Endothelial cell of umbilical vein (primary cell): ENCODE measurements around the gene GLRX5. TPM values are rescaled to one million over a fixed set of nuclear protein-coding genes. Genes with fewer than 3 reads are reported as not detected.

ENCODE experiments used
- BruUV-seq: library from RNA; stranded (reverse); fragments of 400-500 nt; replicated peaks from 2 replicates; lab custom pipeline; 2021; lab: Mats Ljungman, UMichigan
- CTCF ChIA-PET: fragments of 300-600, 350-600 bp; sonication (Branson Sonifier 250); formaldehyde crosslinking; loops from one replicate; lab custom pipeline; 2021; ENCODE audit warnings: antibody characterized with exemption, inconsistent platforms; lab: Charles Lee
- POLR2A ChIA-PET: fragments of 300-600, 350-600 bp; sonication (Branson Sonifier 250); formaldehyde crosslinking; loops from one replicate; lab custom pipeline; 2021; ENCODE audit warnings: antibody characterized with exemption, inconsistent platforms; lab: Charles Lee
- DNase-seq: peaks from one replicate; pipeline ENCODE4 v3.0.0-alpha.2; 2011; ENCODE audit warnings: low read depth, low spot score
- FAIRE-seq: peaks from 2 replicates; lab custom pipeline; 2011; peaks lifted over from hg19 to GRCh38; lab: Jason Lieb, UNC
- H2AFZ ChIP-seq: 2 replicates; pipeline ENCODE4 v1.6.0; 2012; ENCODE audit warnings: low read depth, low read length, control low read depth, inconsistent platforms
- H3K27ac ChIP-seq: 2 replicates; pipeline ENCODE4 v1.5.1; 2011; ENCODE audit warnings: low read depth, mild to moderate bottlenecking, control low read depth, low read length, moderate library complexity; ENCODE audit not compliant: insufficient read depth
- H3K27me3 ChIP-seq, 2 experiments: 2 replicates each; pipeline versions ENCODE4 v1.6.0 to v1.6.1; 2011; ENCODE audit warnings: low read length in 2 of 2, mixed read lengths in 1 of 2; ENCODE audit not compliant: control insufficient read depth in 2 of 2, insufficient read depth in 2 of 2
- H3K36me3 ChIP-seq, 2 experiments: 2 replicates in 1 of 2; 3 replicates in 1 of 2; pipeline ENCODE4 v1.5.1; 2011; ENCODE audit warnings: low read length in 2 of 2, mild to moderate bottlenecking in 1 of 2, moderate library complexity in 1 of 2; ENCODE audit not compliant: control insufficient read depth in 2 of 2, insufficient read depth in 2 of 2; ENCODE audit errors: extremely low read depth in 1 of 2
- H3K4me1 ChIP-seq: 3 replicates; pipeline ENCODE4 v1.5.1; 2011; ENCODE audit warnings: mild to moderate bottlenecking, low read length; ENCODE audit not compliant: control insufficient read depth, insufficient read depth; ENCODE audit errors: extremely low read depth
- H3K4me2 ChIP-seq: 2 replicates; pipeline ENCODE4 v1.6.1; 2011; ENCODE audit warnings: low read length, control low read depth, mixed read lengths; ENCODE audit not compliant: insufficient read depth
- H3K4me3 ChIP-seq, 3 experiments: fragments of 200-600 bp in 1 of 3; sonication (generic), shearing (Covaris generic) in 1 of 3; replicated peaks in 1 of 3; 2 replicates each; pipeline ENCODE4 v1.5.1; 2011 to 2016; ENCODE audit warnings: control low read depth in 3 of 3, low read length in 3 of 3, mild to moderate bottlenecking in 2 of 3, inconsistent platforms in 1 of 3, low read depth in 1 of 3, moderate library complexity in 1 of 3; ENCODE audit not compliant: insufficient read depth in 1 of 3
- H3K79me2 ChIP-seq: 2 replicates; pipeline ENCODE4 v1.6.0; 2012; ENCODE audit warnings: low read length, inconsistent platforms; ENCODE audit not compliant: control insufficient read depth, insufficient read depth
- H3K9ac ChIP-seq: replicated peaks from 2 replicates; pipeline ENCODE3; 2011; ENCODE audit warnings: low read length, control low read depth; ENCODE audit not compliant: insufficient read depth; ENCODE audit errors: extremely low read depth
- H3K9me1 ChIP-seq: replicated peaks from 3 replicates; pipeline ENCODE4 v1.6.0; 2011; ENCODE audit warnings: mild to moderate bottlenecking, low read length; ENCODE audit not compliant: control insufficient read depth, insufficient read depth; ENCODE audit errors: extremely low read depth
- H3K9me3 ChIP-seq: replicated peaks from 2 replicates; pipeline ENCODE4 v1.5.1; 2012; ENCODE audit warnings: low read length, inconsistent platforms; ENCODE audit not compliant: control insufficient read depth, insufficient read depth
- H4K20me1 ChIP-seq: replicated peaks from 2 replicates; pipeline ENCODE3; 2011; ENCODE audit warnings: mild to moderate bottlenecking, low read length; ENCODE audit not compliant: control insufficient read depth, insufficient read depth; ENCODE audit errors: extremely low read depth
- CTCF ChIP-seq, 2 donors: IDR thresholded peaks; 1 replicate in 1 of 2; 2 replicates in 1 of 2; pipeline ENCODE4 v1.5.1; 2011; ENCODE audit warnings: low read length in 2 of 2, mild to moderate bottlenecking in 2 of 2, moderate library complexity in 2 of 2, control low read depth in 1 of 2, inconsistent platforms in 1 of 2, low read depth in 1 of 2; ENCODE audit not compliant: insufficient read depth in 1 of 2; ENCODE audit errors: extremely low read depth in 1 of 2
- EZH2 ChIP-seq: IDR thresholded peaks from 2 replicates; pipeline ENCODE4 v1.6.1; 2012; ENCODE audit warnings: borderline replicate concordance, low read depth, mild to moderate bottlenecking, moderate library complexity, low read length, inconsistent platforms; ENCODE audit not compliant: severe bottlenecking
- FOS ChIP-seq: IDR thresholded peaks from 2 replicates; pipeline ENCODE4 v1.6.1; 2011; ENCODE audit warnings: mild to moderate bottlenecking, low read length, moderate library complexity, borderline replicate concordance; ENCODE audit not compliant: insufficient read depth
- GATA2 ChIP-seq: IDR thresholded peaks from 2 replicates; pipeline ENCODE4 v1.7.0; 2011; ENCODE audit warnings: low read depth, mild to moderate bottlenecking, moderate library complexity, mixed read lengths, low read length; ENCODE audit not compliant: insufficient read length, insufficient read depth
- JUN ChIP-seq: IDR thresholded peaks from 2 replicates; pipeline ENCODE4 v1.6.1; 2011; ENCODE audit warnings: borderline replicate concordance, low read depth; ENCODE audit not compliant: insufficient read length, insufficient read depth
- MYC ChIP-seq: IDR thresholded peaks from one replicate; pipeline ENCODE4 v1.6.1; 2011; ENCODE audit warnings: mild to moderate bottlenecking, low read depth, low read length
- POLR2A ChIP-seq: IDR thresholded peaks from 2 replicates; pipeline ENCODE4 v1.6.1; 2012; ENCODE audit warnings: low read depth, mild to moderate bottlenecking, control low read depth, low read length
- POLR2AphosphoS5 ChIP-seq: IDR thresholded peaks from 2 replicates; pipeline ENCODE4 v1.6.1; 2012; ENCODE audit warnings: low read depth, mild to moderate bottlenecking, control low read depth, low read length, moderate library complexity; ENCODE audit not compliant: insufficient read depth
- dilution Hi-C: fragments of 300-500 bp; cut with MboI; formaldehyde crosslinking; loops from one replicate; pipeline ENCODE4 v1.15.0; 2019; ENCODE audit warnings: low sequenced_read_pairs; ENCODE audit not compliant: extremely low pct_ligation_motif_present
- intact Hi-C: fragments of 100-400 bp; cut with micrococcal nuclease; formaldehyde crosslinking; loops from one replicate; pipeline ENCODE4 v1.10.0; 2022
- polyA plus RNA-seq, 4 experiments: library from polyadenylated mRNA; depleted of rRNA in 3 of 4; stranded (reverse) in 3 of 4; unstranded in 1 of 4; fragments of >200 nt; gene quantifications; 2 replicates each; pipeline versions ENCODE4 v1.2.1 to v1.2.3, GENCODE V29; 2011 to 2012; ENCODE audit warnings: missing spikeins in 1 of 4
- total RNA-seq: library from RNA; stranded (reverse); gene quantifications from 2 replicates; pipeline ENCODE4 v1.2.3, GENCODE V29; 2021
- TF ChIP-seq, protein P1 (sequence below): IDR thresholded peaks from 2 replicates; pipeline ENCODE4 v1.6.1; 2011; ENCODE audit not compliant: insufficient read depth, insufficient read length

The GLRX5 gene
- total and polyA plus RNA-seq, 2 donors (not counting 3 experiments of a cell fraction or from before 2014, with no cell fraction given) = 42.6 to 52.0 TPM

DNA sequence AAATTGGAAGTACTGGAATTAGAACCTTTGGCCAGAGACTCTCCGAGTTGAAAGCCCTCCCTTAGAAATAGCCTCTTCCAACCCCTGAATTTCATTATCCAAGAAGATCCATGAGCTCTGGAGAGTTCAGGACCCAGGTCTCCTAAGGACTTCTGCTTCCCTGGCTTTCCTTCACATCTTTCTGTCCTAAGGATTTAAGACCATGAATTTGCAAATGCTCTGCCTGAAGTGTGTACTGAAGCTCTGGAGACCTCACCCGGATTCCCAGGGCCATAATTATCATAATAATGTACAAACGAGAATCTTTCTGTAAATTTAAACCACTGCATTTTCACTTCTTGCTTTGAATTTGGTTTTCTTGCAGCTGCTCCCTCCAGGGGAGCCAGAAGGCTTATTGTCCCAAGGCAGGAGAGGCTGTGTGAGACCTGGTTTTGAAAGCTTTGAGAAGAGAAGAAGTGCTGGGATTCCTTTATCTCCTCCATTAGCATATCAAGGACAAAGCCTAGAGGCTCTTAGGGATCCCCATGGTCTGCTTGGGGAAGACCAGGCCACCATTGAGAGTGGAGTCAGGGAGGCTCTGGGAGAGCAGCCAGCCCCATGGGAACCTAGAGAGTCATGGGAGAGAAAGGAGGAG, 41.1 kb downstream of the GLRX5 start:
- POLR2A ChIA-PET = no interaction called here
- no peaks in the 10 kb centered on the region for H3K27me3 ChIP-seq
- no peak overlapping the region for H3K27ac ChIP-seq
- H2AFZ ChIP-seq = no peak overlapping the region
- intact Hi-C loops = no loop called here
- BruUV-seq = no TSS peak
- no peaks in the 10 kb centered on the region for H3K79me2 ChIP-seq
- H3K9me3 ChIP-seq = no peaks in the 10 kb centered on the region
- TF ChIP-seq, protein P1, sequence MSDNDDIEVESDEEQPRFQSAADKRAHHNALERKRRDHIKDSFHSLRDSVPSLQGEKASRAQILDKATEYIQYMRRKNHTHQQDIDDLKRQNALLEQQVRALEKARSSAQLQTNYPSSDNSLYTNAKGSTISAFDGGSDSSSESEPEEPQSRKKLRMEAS = no peak
- TF ChIP-seq CTCF (IDR thresholded peaks at IDR 0.05; ENCODE audit: extremely low read depth in 1 of 2, insufficient read depth in 1 of 2, low read depth in 1 of 2, low read length in 2 of 2) (no peak), POLR2A (no peak), FOS (no peak), POLR2AphosphoS5 (no peak), JUN (no peak), MYC (no peak), EZH2 (no peak), GATA2 (no peak)
- H4K20me1 ChIP-seq = no peaks in the 10 kb centered on the region
- H3K36me3 ChIP-seq = no peaks in the 10 kb centered on the region
- no peaks in the 10 kb centered on the region for H3K4me1 ChIP-seq
- CTCF ChIA-PET = interaction anchor here (0.6 to 1.0 kb wide), 2 partner anchors 149 to 418 kb away, joined by 3 read pairs; no protein-coding TSS in a partner anchor
- no peak overlapping the region for H3K9ac ChIP-seq
- H3K4me2 ChIP-seq = no peak overlapping the region
- H3K4me3 ChIP-seq = no peak overlapping the region
- FAIRE-seq = no peak
- H3K9me1 ChIP-seq = no peaks in the 10 kb centered on the region
- DNase-seq = no peak
- dilution Hi-C loops = no loop called here
